GM19351 (cell line): ENCODE results near the gene TERB1.

ENCODE experiments used
- ATAC-seq: cut with Tn5 transposase; IDR thresholded peaks from one replicate; pipeline ENCODE4 v1.9.1; 2021; ENCODE audit warnings: mild to moderate bottlenecking, moderate library complexity; ENCODE audit not compliant: unreplicated experiment

The TERB1 gene

GRCh38 chr16:66746682-66747081 lies 54.7 kb downstream of the TERB1 start:
- peak; percentile 44 for ATAC-seq

DNA sequence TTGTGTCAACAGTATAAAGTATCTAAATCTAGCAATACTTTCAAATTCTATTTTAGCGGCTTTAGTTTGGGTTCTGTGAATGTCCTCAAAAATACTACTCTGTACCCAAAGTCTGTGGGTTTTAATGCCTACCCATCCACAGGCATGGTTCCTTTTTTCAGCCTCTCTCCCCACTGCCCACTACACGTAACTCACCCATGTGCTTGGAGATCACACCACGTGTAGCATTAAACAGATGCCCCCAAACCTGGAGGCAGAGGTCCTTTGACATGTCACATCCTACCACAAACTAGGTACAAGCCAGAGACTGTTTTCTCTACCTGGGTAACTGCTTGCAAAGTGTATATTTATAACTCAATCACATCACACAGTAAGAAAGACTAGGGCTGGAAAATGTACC lies 55.3 kb downstream of the TERB1 start:
- ATAC-seq = no peak

DNA sequence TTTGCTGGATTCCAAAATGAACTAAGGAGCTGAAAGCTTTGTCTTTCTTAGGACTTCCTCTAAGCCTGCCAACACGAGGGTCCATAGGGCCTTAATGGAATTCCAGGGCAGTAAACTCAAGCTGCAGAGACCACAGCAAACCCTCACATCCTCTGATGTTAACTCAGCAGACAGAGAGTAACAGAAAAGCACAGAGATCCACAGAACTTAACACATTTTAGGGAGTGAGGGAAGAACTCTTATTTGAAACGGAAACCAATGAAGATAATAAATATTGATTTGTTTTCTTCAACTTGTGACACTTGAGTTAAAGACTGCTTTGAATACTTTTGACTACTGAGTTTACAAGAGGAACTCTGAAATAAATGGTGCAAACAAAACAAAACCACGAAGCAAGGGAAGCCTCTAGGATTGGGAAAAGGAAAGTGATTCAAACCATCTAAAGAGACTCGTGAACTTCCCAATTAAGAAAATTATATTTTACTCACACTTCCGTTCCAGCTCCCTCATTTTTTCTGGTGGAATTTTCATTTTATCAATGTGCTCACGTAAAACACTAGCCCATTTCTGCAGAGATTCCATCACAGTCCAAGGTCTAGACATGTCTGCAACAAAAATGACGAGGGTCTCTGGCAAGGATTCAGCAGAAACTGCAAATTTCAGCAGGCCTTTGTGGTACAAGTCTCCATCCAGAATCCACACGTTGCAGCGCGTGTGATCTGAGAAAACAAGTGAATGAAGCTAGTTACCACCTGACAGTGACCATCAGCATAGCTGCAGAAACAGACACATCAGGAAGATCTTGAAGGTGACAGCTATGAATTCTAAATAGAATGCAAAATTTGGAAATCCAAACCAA lies 59.2 kb downstream of the TERB1 start:
- no peak for ATAC-seq

- no peak for ATAC-seq
Observed at GRCh38 chr16:66741169-66741900, 60.0 kb downstream of the TERB1 start.

DNA sequence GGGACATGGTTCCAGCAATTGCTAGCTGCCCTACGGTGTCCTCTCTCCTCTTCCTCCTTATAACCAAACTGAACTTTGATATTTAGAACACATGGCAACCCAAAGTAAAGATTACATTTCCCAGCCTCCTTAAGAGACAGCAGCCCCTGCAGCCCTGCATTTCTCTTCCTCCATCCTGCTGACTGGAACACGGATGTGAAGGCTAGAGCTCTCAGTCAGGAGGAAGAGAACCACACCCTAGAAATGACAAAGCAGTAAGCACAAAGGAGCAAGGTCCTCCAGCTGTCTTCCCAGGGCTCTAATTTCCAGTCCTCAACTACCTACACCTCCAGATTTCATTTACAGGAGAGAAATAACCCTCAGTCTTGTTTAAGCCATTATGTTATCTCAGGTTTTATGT lies 60.9 kb downstream of the TERB1 start:
- ATAC-seq = no peak

DNA sequence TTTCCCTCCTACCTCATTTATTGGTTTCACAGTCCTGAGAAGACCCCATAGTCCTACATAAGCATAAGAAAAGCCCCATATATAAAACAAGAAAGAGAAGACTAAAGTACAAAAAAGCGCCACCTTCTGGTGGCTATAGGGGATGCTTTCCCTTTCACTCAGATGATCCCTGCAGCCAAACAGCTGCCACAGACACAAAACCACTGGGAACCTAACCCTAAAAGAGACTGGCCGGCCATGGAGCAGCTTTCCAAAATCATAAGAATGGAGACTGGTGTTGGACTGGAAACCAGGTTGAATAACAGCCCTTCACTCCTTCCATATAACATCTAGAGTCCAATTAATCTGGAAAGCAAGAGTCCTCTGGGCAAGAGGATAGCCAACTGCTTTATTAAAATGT lies 61.4 kb downstream of the TERB1 start:
- no peak for ATAC-seq

GRCh38 chr16:66735891-66736290 lies 65.5 kb downstream of the TERB1 start:
- no peak for ATAC-seq

DNA sequence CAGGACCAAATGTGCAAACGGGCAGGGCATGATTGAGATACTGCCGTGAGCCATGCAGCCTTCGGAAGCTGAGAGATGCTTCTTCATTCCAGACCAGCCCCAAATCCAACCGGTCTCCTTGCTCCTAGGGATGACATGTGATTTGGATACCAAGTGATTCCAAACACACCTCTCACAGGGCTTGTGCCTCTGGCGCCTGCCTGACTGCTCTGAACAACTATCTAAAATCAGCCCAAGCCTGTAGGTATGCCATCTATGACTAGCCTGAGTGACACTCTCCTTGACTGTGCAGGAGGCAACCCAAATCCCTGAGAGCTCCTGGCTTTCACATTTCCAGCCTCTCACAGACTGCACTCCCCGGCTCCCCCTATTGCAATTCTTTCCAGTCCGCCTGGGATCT lies 70.3 kb downstream of the TERB1 start:
- no peak for ATAC-seq

- ATAC-seq = no peak
Observed at GRCh38 chr16:66728804-66729203, 72.6 kb downstream of the TERB1 start.

- ATAC-seq = no peak
Observed at GRCh38 chr16:66728117-66728787, 73.1 kb downstream of the TERB1 start.

- no peak for ATAC-seq
Observed at GRCh38 chr16:66720766-66721165, 80.6 kb downstream of the TERB1 start.

DNA sequence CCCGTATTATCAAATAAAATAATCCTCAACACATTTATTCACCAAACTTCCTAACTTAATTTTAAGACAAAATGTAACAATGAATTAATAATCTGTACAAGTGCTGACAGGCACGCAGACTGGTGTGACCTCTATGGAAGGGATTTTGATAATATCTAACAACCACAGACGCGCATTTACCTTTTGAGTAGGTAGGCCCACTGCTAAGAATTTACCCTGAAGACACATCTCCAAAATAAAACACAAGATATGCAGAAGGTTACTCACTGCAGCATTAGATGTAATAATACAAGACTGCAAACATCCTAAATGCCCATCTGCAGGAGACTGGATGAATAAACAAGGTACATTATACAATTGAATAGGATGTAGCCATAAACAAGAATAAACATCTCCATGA lies 82.1 kb downstream of the TERB1 start:
- no peak for ATAC-seq

- ATAC-seq = no peak
Observed at GRCh38 chr16:66717776-66718175, 83.6 kb downstream of the TERB1 start.

DNA sequence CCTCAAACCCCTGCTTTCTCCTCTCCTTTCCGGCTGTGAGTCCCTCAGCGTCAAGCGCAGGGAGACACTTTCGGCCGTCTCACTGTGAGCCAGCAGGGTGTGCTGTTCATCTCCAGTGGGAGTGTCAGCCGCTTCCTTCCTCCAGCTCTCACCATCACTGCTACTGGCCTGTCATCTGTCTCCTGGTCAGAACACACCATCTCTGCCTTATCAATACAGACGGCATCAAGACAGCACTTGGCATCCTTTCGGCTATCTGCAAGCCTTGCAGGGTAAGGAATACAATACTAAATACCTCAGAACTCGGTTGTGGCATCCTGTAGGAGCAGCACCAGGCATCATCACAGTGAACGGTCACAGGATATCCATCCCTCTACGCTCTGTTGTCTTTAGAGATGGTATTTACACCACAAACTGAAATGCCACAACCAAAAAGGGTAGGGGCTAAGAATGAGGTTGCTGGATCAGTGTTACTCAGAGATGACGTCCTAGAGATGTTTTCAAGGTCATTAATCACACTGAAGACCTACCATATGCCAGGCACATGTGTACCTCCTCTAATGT lies 84.2 kb downstream of the TERB1 start:
- no peak for ATAC-seq

DNA sequence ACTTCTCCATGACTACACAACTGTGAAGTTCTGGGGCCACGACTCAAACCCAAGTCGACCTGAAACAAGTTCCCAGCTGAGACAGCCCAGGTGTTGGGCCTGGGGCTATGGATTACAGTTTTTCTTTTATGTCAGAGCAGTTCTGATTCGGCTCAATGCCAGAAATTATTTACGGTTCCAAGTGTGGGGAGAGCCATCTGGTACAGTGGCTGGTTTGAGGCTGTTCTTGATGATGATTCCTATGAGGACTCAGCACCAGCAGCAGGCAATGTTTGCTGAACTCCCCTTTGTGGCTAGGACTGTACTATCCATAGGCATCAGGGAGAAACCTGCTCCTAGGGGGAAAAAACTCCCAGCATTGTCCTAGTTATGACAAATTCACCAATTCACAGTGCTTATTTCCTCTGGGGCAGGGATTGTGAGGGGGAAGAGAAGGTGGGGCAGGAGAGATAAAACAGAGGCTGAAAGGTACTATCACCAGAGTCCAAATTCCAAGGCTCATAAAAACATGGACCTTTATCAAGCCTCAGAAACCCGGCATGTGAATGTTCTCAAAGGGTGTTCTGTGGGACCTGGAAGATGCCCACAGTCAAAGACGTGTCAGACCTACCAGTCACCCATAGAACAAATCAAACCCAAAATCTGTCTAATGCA lies 86.6 kb downstream of the TERB1 start:
- no peak for ATAC-seq

DNA sequence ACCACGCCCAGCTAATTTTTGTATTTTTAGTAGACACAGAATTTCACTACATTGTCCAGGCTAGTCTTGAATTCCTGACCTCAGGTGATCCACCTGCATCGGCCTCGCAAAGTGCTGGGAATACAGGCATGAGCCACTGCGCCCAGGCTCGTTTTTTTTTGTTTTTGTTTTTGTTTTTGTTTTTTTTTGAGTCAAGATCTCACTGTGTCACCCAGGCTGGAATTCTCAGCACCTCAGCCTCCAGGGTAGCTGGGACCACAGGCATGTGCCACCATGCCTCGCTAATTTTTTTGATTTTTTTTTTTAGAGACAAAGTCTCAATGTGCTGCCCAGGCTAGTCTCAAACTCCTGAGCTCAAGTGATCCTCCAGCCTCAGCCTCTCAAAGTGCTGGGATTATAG lies 87.3 kb downstream of the TERB1 start:
- ATAC-seq = no peak

DNA sequence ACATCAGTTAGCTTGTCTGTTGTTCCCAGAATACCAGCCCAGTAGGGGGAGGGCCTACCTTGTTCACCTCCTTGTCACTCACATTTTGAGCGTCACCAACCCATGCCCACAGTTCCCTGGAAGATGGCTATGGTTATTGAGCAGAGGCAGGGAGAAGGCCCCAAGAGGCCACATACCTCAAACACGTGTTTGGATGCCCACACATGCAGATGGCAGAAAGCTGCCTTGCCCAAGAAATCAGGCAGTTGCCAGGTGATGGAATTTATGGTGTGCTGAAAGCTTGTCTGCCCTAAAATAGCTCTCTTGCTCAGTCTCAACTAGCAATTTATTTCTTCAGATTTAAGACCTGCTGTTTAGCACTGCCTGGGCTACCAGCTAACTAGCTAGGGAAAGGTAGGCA lies 88.3 kb downstream of the TERB1 start:
- no peak for ATAC-seq

DNA sequence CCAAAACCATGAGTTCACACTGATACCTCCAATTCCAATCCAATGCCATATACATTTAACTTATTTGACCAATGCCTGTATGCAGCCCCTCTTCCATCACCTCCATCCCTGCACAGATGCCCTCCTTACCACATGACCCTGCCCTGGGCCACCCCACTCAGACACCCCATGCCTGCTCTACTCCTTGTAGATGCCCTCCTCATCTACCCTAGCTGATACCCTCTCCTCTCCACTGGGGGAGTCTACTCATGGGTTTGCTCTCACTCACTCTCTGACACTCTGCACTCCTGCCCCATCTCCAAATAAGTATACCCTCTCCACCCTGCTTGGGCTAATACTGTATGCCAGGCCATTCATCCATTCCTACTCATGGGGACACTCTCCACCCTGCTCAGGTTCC lies 88.9 kb downstream of the TERB1 start:
- ATAC-seq = no peak

- ATAC-seq = no peak
Observed at GRCh38 chr16:66711581-66711980, 89.8 kb downstream of the TERB1 start.

DNA sequence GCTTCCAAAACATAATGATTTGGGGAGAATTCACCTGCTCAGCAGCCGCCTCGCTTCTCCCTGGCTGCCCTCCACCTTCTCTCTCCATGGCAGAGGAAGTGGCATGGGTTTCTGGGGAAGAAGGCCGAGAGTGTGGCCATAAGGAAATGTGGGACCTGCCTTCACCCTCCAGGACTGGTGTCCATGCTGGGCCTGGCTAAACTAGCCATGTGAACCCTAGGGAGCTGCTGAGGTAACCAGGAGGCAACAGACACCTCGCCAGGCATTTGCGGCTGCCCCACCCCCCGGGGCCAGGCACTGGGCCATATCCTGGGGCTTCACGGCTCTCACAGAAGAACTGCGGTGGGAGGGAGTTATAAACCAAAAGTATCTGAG lies 94.9 kb downstream of the TERB1 start:
- no peak for ATAC-seq
